ENCODE data around the gene NAALADL2. TPM values are rescaled to one million over a fixed set of nuclear protein-coding genes. Genes with fewer than 3 reads are reported as not detected.

The NAALADL2 gene
- total and polyA plus RNA-seq, 2 of the 8 experiments (the other 6 are each of a cell fraction or from before 2014, with no cell fraction given): 0.12 to 0.22 TPM

DNA sequence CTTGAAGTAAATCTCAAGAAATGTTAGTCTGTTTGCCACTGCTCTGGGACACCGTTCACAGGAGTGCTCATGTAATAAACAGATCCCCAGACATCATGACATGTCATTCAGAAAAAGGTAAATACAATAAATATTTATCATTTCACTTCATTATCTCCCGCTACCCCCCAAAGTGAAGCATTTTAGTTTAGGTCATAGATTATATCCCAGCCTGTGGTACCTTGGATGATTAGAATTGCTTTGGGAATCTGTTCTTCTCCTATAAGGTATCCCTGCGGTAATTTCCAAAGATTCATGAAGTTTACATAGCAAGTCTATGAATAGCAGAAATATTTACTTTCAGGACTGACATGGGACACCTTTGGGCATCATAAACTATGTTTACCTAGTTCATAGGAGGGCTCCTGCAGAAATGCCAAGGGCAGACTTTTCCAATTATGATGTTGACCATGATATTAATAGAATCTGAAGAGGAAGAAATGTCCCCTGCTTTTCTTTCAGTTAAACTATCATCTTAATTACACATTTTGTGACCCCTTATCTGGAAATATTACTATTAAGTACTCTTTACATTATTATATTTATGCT lies 268.0 kb downstream of the NAALADL2 start (continued):
- TF ChIP-seq ASH2L (IDR thresholded peaks at IDR 0.05; ENCODE audit: low read length): no peak
- TF ChIP-seq RFX5 (IDR thresholded peaks at IDR 0.05; ENCODE audit: borderline replicate concordance, low read depth, low read length): no peak
- TF ChIP-seq SIX5 (IDR thresholded peaks at IDR 0.05; ENCODE audit: low read depth, low read length): no peak
- TF ChIP-seq KDM4A (IDR thresholded peaks at IDR 0.05; ENCODE audit: low read depth, low read length, severe bottlenecking): no peak
- TF ChIP-seq NRF1 (IDR thresholded peaks at IDR 0.05; ENCODE audit: low read depth, low read length): no peak
- no peak for TF ChIP-seq JUND (IDR thresholded peaks at IDR 0.05; ENCODE audit: low read length)
- TF ChIP-seq JUN (IDR thresholded peaks at IDR 0.05; ENCODE audit: low read depth, low read length): no peak
